Activated CD8-positive, alpha-beta memory T cell treated with anti-CD3 and anti-CD28 coated beads, Interleukin-2, amount 10 ng/mL, durations not matched to agents 7 days and 5 days (primary cell): ENCODE results near the gene TAF3. TPM values are rescaled to one million over a fixed set of nuclear protein-coding genes. Genes with fewer than 3 reads are reported as not detected.
"Not testable (repeated sequence)": the region's sequence is repeated elsewhere in the genome, so short reads cannot be mapped to it uniquely, and the experiment has no call there.

Source experiments
- ATAC-seq: fragments of 150-1000 bp; cut with Tn5 transposase; one replicate; pipeline ENCODE4 v1.10.0; 2021; ENCODE audit warnings: moderate library complexity
- CTCF ChIA-PET: fragments of 350-600 bp; sonication (Branson Sonifier 250); formaldehyde crosslinking; loops from one replicate; lab custom pipeline; 2021; ENCODE audit warnings: antibody characterized with exemption; lab: Charles Lee
- DNase-seq: peaks from one replicate; pipeline ENCODE4 v3.0.0-alpha.2; 2020
- H3K27ac Mint-ChIP-seq: one replicate; pipeline ENCODE4 v1.8.0; 2021; ENCODE audit warnings: mild to moderate bottlenecking, mixed read lengths
- H3K27me3 Mint-ChIP-seq: one replicate; pipeline ENCODE4 v1.8.0; 2021; ENCODE audit warnings: mixed read lengths
- H3K36me3 Mint-ChIP-seq: one replicate; pipeline ENCODE4 v1.8.0; 2021; ENCODE audit warnings: mild to moderate bottlenecking, mixed read lengths
- H3K4me1 Mint-ChIP-seq: one replicate; pipeline ENCODE4 v1.8.0; 2021; ENCODE audit warnings: mixed read lengths
- H3K4me3 Mint-ChIP-seq: one replicate; pipeline ENCODE4 v1.8.0; 2021; ENCODE audit warnings: mild to moderate bottlenecking, moderate library complexity, mixed read lengths
- H3K9me3 Mint-ChIP-seq: one replicate; pipeline ENCODE4 v1.8.0; 2022; ENCODE audit warnings: low read depth, mixed read lengths
- total RNA-seq, 2 experiments: library from RNA; stranded (reverse); gene quantifications; one replicate each; pipeline ENCODE4 v1.2.3, GENCODE V29; 2021

TAF3 gene
- total RNA-seq = 10 to 100 TPM; 15.6 to 15.8 TPM

GRCh38 chr10:7818295-7819120 is at the start of gene TAF3:
TAF3 (plus strand) TSS chr10:7818505; CDS start chr10:7818710, 205 bp downstream.
- DNase-seq (peak; percentile 95), ATAC-seq (peak; percentile 88)
- peak within 1 kb of the TSS; percentile 89 for H3K27ac Mint-ChIP-seq
- H3K36me3 Mint-ChIP-seq = peaks cover 3% of the 10 kb centered on the region
- H3K4me3 Mint-ChIP-seq = peak within 1 kb of the TSS; percentile 99
- H3K4me1 Mint-ChIP-seq = peaks cover 35% of the 10 kb centered on the region
- no peaks in the 10 kb centered on the region for H3K27me3 Mint-ChIP-seq
- no peaks in the 10 kb centered on the region for H3K9me3 Mint-ChIP-seq
- CTCF ChIA-PET = interaction anchor here (0.7 to 3.9 kb wide), 9 partner anchors 9 to 293 kb away, joined by 3 to 26 read pairs (median 6); partner anchors contain the start of genes ATP5F1C and KIN

GRCh38 chr10:7773845-7774801 is 44.2 kb upstream of the TAF3 start:
- no peak overlapping the region for H3K27ac Mint-ChIP-seq

GRCh38 chr10:7776777-7777176 is 41.5 kb upstream of the TAF3 start:
- peaks cover 46% of the 10 kb centered on the region for H3K36me3 Mint-ChIP-seq
- CTCF ChIA-PET = no interaction called here
- no peak for DNase-seq
- H3K4me3 Mint-ChIP-seq = no peak overlapping the region
- ATAC-seq = no peak
- H3K4me1 Mint-ChIP-seq = peaks cover 3% of the 10 kb centered on the region
- no peaks in the 10 kb centered on the region for H3K27me3 Mint-ChIP-seq
- H3K27ac Mint-ChIP-seq = no peak overlapping the region
- no peaks in the 10 kb centered on the region for H3K9me3 Mint-ChIP-seq

More at GRCh38 chr10:7773845-7774801, 44.2 kb upstream of the TAF3 start:
- Mint-ChIP-seq H3K27me3 (no peaks in the 10 kb centered on the region), H3K9me3 (no peaks in the 10 kb centered on the region), H3K4me3 (no peak overlapping the region), H3K36me3 (peaks cover 39% of the 10 kb centered on the region), H3K4me1 (peaks cover 4% of the 10 kb centered on the region)
- CTCF ChIA-PET = interaction anchor here (0.7 kb wide), 1 partner anchor 581 kb away, joined by 3 read pairs; no protein-coding TSS in a partner anchor
- no peak for DNase-seq
- no peak for ATAC-seq

- Mint-ChIP-seq H3K4me1 (peaks cover 22% of the 10 kb centered on the region), H3K36me3 (peaks cover 39% of the 10 kb centered on the region)
- CTCF ChIA-PET, H3K27ac Mint-ChIP-seq, H3K4me3 Mint-ChIP-seq, ATAC-seq, H3K27me3 Mint-ChIP-seq, H3K9me3 Mint-ChIP-seq, DNase-seq: not testable (repeated sequence)
Observed at GRCh38 chr10:7782194-7782593, 36.1 kb upstream of the TAF3 start.

- CTCF ChIA-PET = no interaction called here
- no peaks in the 10 kb centered on the region for H3K9me3 Mint-ChIP-seq
- no peak for ATAC-seq
- no peaks in the 10 kb centered on the region for H3K27me3 Mint-ChIP-seq
- H3K4me3 Mint-ChIP-seq = no peak overlapping the region
- H3K27ac Mint-ChIP-seq = no peak overlapping the region
- no peak for DNase-seq
- peaks cover 43% of the 10 kb centered on the region for H3K4me1 Mint-ChIP-seq
- H3K36me3 Mint-ChIP-seq = peaks cover 20% of the 10 kb centered on the region
Observed at GRCh38 chr10:7786430-7786829, 31.9 kb upstream of the TAF3 start.

- Mint-ChIP-seq H3K9me3 (no peaks in the 10 kb centered on the region), H3K27ac (no peak overlapping the region), H3K4me3 (no peak overlapping the region), H3K4me1 (peaks cover 52% of the 10 kb centered on the region), H3K27me3 (no peaks in the 10 kb centered on the region), H3K36me3 (peaks cover 25% of the 10 kb centered on the region)
- ATAC-seq = peak; percentile 11
- no peak for DNase-seq
- CTCF ChIA-PET = interaction anchor here (1.0 to 1.9 kb wide), 4 partner anchors 11 to 262 kb away, joined by 3 to 26 read pairs (median 8); partner anchors contain the start of gene TAF3
Observed at GRCh38 chr10:7787150-7787856, 31.0 kb upstream of the TAF3 start.

- H3K27ac Mint-ChIP-seq = no peak within 1 kb of the TSS
- CTCF ChIA-PET = interaction anchor here (1.0 to 1.9 kb wide), 5 partner anchors 10 to 263 kb away, joined by 3 to 26 read pairs (median 6); partner anchors contain the start of gene TAF3
- H3K27me3 Mint-ChIP-seq = no peaks in the 10 kb centered on the region
- H3K4me1 Mint-ChIP-seq = peaks cover 57% of the 10 kb centered on the region
- ATAC-seq (peak; percentile 94), DNase-seq (peak; percentile 99)
- H3K36me3 Mint-ChIP-seq = peaks cover 28% of the 10 kb centered on the region
- no peak within 1 kb of the TSS for H3K4me3 Mint-ChIP-seq
- no peaks in the 10 kb centered on the region for H3K9me3 Mint-ChIP-seq
Observed at GRCh38 chr10:7787857-7788638, 30.3 kb upstream of the TAF3 start, which contains the start of the genes ATP5F1C and KIN. ATP5F1C (plus strand) TSS chr10:7788177; CDS start chr10:7788208, 31 bp downstream. KIN (minus strand) TSS chr10:7787993; CDS start chr10:7787933, 60 bp downstream.

GRCh38 chr10:7788639-7789286 is 29.5 kb upstream of the TAF3 start:
- Mint-ChIP-seq H3K36me3 (peaks cover 23% of the 10 kb centered on the region), H3K27ac (no peak overlapping the region), H3K27me3 (no peaks in the 10 kb centered on the region), H3K4me3 (no peak overlapping the region), H3K9me3 (no peaks in the 10 kb centered on the region), H3K4me1 (peaks cover 57% of the 10 kb centered on the region)
- CTCF ChIA-PET = interaction anchor here (1.0 to 1.9 kb wide), 8 partner anchors 9 to 379 kb away, joined by 3 to 26 read pairs (median 4); partner anchors contain the start of gene TAF3
- DNase-seq = no peak
- ATAC-seq = peak; percentile 3

GRCh38 chr10:7789390-7789789 is 28.9 kb upstream of the TAF3 start:
- Mint-ChIP-seq H3K9me3 (no peaks in the 10 kb centered on the region), H3K27ac (no peak overlapping the region), H3K4me1 (peaks cover 60% of the 10 kb centered on the region), H3K27me3 (no peaks in the 10 kb centered on the region), H3K4me3 (no peak overlapping the region), H3K36me3 (peaks cover 23% of the 10 kb centered on the region)
- ATAC-seq (no peak), DNase-seq (no peak)
- CTCF ChIA-PET = interaction anchor here (1.1 to 1.8 kb wide), 4 partner anchors 8 to 380 kb away, joined by 3 to 6 read pairs (median 3); partner anchors contain the start of gene TAF3

GRCh38 chr10:7792541-7792940 is 25.8 kb upstream of the TAF3 start:
- no peak for ATAC-seq
- DNase-seq = no peak
- CTCF ChIA-PET = no interaction called here
- Mint-ChIP-seq H3K27me3 (no peaks in the 10 kb centered on the region), H3K36me3 (peaks cover 38% of the 10 kb centered on the region), H3K4me3 (no peak overlapping the region), H3K27ac (no peak overlapping the region), H3K9me3 (no peaks in the 10 kb centered on the region), H3K4me1 (peaks cover 71% of the 10 kb centered on the region)

- peaks cover 51% of the 10 kb centered on the region for H3K36me3 Mint-ChIP-seq
- no peak for ATAC-seq
- H3K4me1 Mint-ChIP-seq = peaks cover 68% of the 10 kb centered on the region
- CTCF ChIA-PET = no interaction called here
- H3K27ac Mint-ChIP-seq = no peak overlapping the region
- H3K9me3 Mint-ChIP-seq = no peaks in the 10 kb centered on the region
- no peak overlapping the region for H3K4me3 Mint-ChIP-seq
- no peak for DNase-seq
- H3K27me3 Mint-ChIP-seq = no peaks in the 10 kb centered on the region
Observed at GRCh38 chr10:7794251-7795026, 23.9 kb upstream of the TAF3 start.
